Activated CD4-positive, CD25-positive, alpha-beta regulatory T cell treated with anti-CD3 and anti-CD28 coated beads, Interleukin-2, amount 50 U/mL, for 24 hours (primary cell): ENCODE measurements around the gene RYR2.

ENCODE experiments used
- ATAC-seq, 2 donors: fragments of 150-1000 bp; cut with Tn5 transposase; one replicate each; pipeline ENCODE4 v1.10.0; 2021; ENCODE audit warnings: mild to moderate bottlenecking in 1 of 2, moderate library complexity in 1 of 2

Gene RYR2

GRCh38 chr1:237478082-237478481 is 436.1 kb downstream of the RYR2 start:
- ATAC-seq: no peak

- no peak for ATAC-seq
Observed at GRCh38 chr1:237478842-237479241, 436.9 kb downstream of the RYR2 start.

- ATAC-seq: no peak
Observed at GRCh38 chr1:237482777-237483176, 440.8 kb downstream of the RYR2 start.

- ATAC-seq: no peak
Observed at GRCh38 chr1:237492359-237492758, 450.4 kb downstream of the RYR2 start.

- ATAC-seq: no peak
Observed at GRCh38 chr1:237500566-237500965, 458.6 kb downstream of the RYR2 start.

DNA sequence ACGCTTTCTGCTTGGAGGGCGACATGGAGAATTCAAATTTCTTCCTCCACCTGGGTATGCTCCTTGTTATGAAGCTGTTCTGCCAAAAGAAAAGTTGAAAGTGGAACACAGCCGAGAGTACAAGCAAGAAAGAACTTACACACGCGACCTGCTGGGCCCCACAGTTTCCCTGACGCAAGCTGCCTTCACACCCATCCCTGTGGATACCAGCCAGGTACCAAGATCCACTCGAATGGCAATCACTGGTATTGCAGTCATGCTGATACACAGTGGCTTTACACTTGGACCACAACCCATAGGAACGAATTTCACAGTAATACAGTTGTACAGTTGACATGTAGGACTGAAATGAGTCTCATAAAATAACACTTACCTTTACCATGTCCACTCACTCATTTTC is 461.3 kb downstream of the RYR2 start:
- no peak for ATAC-seq

GRCh38 chr1:237507005-237507404 is 465.0 kb downstream of the RYR2 start:
- peak in 1 of 2 donors; percentile 25 for ATAC-seq

DNA sequence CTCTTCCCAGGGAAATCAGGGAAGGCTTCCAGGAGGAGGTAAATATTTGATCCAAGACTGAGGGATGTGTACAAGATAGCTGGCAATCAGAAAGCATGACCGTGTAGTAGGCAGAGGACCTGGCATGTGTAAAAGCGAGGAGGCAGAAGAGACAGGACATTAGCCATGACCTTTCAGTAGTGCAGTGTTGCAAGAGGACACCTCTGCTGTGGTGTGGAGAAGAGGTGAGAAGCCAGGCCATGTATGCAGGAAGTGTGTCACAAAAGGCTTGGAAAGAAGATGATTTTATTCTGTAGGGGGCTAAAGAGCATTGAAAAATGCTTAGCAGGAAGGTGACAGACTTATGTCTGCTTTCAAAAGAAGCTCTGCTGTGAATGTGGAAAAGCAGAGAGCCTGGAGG is 467.8 kb downstream of the RYR2 start:
- ATAC-seq: no peak

- no peak for ATAC-seq
Observed at GRCh38 chr1:237525102-237525501, 483.1 kb downstream of the RYR2 start.

GRCh38 chr1:237527761-237528160 is 485.8 kb downstream of the RYR2 start:
- no peak for ATAC-seq

DNA sequence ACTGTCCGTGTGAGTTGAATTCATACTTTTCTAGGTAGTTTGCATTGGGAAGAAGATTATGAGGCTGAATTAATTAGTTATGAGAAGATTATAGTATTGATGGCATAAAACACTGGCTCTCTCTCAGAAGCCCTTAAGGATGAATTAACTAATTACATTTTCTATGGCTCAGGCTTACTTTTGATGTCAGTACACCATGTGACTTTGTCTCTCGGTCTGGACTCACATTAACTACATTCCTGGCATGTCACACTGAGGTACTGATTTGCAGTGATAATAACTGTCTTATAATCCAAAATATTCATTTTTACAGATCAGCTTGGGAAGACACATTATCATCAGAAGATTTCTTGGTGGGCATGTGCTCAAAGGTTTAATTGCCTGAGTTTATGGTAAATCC is 486.6 kb downstream of the RYR2 start:
- ATAC-seq: no peak

DNA sequence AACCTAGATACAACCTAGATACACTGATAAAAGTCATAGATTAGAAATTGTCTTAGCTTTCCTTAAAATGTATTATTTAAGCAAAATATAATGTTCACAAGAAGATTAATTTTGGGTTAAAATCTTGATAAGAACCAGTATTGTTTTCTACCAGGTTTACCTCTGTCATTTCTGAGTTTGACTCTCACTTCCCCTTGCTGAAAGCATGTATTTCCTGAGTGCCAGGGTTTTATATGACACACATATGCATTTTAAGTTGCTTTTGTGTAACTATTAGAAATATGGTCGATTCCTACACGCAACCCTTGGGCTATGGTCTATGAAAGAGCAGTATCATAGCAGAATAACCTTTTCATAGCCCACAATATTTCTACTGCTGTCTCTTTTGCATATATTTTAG is 497.1 kb downstream of the RYR2 start:
- ATAC-seq: no peak

- ATAC-seq: no peak
Observed at GRCh38 chr1:237542525-237543418, 500.8 kb downstream of the RYR2 start.

DNA sequence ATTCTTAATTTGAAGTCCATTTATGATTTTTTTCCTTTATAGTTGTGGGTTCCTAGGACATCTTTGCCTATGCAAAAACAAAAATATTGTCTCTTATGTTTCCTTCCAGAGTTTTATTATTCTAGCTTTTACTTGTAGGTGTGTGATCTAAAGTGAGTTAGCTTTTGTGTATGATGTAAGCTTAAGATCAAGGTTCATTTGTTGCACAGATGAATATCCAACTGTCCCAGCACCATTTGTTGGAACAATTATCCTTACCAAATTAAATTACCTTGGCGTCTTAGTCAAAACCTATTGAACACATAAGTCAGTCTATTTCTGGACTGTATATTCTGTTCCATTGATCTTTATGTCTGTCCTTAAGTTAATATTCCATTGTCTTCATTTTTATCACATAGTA is 511.1 kb downstream of the RYR2 start:
- no peak for ATAC-seq

DNA sequence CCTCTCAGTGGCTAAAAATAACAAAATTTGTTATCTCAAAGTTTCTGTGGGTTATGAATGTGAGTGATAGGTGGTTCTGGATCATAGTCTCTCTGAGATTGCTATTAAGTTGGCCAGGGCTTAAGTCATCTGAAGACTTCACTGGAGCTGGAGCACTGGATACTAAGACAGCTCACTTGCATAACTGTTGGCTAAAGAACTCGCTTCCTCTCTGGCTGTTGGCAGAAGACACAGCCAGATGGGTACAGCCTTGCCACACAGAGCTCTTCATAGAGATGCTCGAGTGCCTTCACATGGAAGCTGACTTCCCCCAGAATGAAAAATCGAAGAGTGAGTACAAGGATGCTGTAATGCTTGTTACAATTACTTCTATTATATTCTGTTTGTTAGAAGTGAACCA is 514.9 kb downstream of the RYR2 start:
- no peak for ATAC-seq

GRCh38 chr1:237562242-237562823 is 520.3 kb downstream of the RYR2 start:
- ATAC-seq: peak in 1 of 2 donors; percentile 54

DNA sequence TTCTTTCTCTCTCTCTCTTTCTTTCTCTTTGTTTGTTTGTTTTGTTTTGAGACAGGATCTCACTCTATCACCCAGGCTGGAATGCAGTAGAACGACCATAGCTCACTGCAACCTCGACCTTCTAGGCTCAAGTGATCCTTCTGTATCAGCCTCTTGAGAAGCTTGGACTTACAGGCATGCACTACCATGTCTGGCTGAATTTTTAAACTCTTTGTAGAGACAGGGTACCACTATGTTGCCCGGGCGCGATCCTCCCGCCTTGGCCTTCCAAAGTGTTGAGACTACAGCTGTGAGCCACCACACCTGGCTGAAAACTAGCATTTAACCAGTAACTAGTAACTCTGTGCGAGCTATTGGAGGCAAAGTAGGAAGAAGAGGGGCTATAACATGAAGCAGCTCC is 523.3 kb downstream of the RYR2 start:
- ATAC-seq: no peak

- ATAC-seq: no peak
Observed at GRCh38 chr1:237566581-237566980, 524.6 kb downstream of the RYR2 start.

GRCh38 chr1:237568955-237569354 is 527.0 kb downstream of the RYR2 start:
- ATAC-seq: no peak

- ATAC-seq: no peak
Observed at GRCh38 chr1:237570530-237570929, 528.5 kb downstream of the RYR2 start.

GRCh38 chr1:237574536-237574935 is 532.6 kb downstream of the RYR2 start:
- no peak for ATAC-seq

DNA sequence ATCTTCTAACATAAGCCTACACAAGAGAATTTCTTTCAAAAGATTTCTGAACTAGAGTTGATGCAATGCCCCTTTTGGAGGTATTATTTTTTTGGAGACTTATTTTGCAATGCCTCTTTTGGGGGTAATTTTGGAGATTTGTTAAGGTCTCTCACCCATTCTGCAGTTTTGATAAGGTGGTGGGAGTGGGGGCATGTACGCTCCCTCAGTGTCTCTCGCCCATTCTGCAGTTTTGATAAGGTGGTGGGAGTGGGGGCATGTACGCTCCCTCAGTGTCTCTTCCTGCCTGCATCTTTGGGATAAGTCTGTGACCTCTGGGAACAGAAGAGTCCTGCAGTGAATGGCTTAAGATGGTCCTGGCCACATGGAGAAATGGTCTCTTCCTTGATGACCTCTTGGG is 536.6 kb downstream of the RYR2 start:
- no peak for ATAC-seq

DNA sequence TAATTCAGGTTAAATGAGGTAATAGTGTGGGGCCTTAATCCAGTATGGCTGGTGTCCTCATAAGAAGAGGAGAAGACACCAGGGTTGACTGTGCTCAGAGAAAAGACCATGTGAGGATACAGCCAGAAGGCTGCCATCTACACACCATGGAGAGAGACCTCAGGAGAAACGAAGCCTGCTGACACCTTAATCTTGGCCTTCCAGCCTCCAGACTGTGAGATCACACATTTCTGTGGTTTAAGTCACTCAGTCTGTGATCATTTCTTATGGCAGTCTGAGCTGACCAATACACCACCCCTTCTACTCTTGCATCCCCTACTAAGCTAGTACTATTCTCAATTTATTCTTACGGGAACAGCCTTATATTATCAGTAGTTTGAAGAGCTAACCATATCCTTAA is 538.7 kb downstream of the RYR2 start:
- no peak for ATAC-seq

DNA sequence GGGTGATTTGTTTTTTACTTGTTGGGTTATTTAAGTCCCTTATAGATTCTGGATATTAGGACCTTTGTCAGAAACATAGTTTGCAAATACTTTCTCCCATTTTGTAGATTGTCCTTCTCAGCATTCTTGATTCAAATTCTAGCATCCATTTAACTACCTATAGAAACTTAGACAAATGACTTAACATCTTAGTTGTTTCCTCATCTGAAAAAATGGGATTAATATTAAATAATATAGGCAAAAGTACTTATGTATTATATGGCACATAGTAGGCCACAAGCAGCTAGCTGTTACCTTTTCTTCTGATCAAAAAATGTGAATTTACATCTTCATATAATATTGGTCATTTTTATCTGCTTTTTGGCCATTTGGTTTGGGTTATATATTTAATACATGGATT is 541.3 kb downstream of the RYR2 start:
- no peak for ATAC-seq

- ATAC-seq: no peak
Observed at GRCh38 chr1:237583756-237584155, 541.8 kb downstream of the RYR2 start.
